Midbrain (tissue), 1 donor: ENCODE results near the gene EYA2.

Experiments
- DNase-seq: peaks from one replicate; lab custom pipeline; 2025; lab: John Stamatoyannopoulos, UW

The EYA2 gene

GRCh38 chr20:47141941-47142773 is 247.5 kb downstream of the EYA2 start:
- no peak for DNase-seq

GRCh38 chr20:47142774-47143170 is 248.1 kb downstream of the EYA2 start:
- DNase-seq: no peak

- no peak for DNase-seq
These were observed 249.0 kb downstream of the EYA2 start for GRCh38 chr20:47143657-47144056.

GRCh38 chr20:47144463-47144862 is 249.8 kb downstream of the EYA2 start:
- DNase-seq: no peak

GRCh38 chr20:47146686-47147085 is 252.0 kb downstream of the EYA2 start:
- no peak for DNase-seq

- DNase-seq: no peak
These were observed 253.4 kb downstream of the EYA2 start for GRCh38 chr20:47148059-47148458.

GRCh38 chr20:47149939-47150338 is 255.3 kb downstream of the EYA2 start:
- no peak for DNase-seq

- no peak for DNase-seq
These were observed 255.9 kb downstream of the EYA2 start for GRCh38 chr20:47150403-47151152.

- no peak for DNase-seq
These were observed 257.4 kb downstream of the EYA2 start for GRCh38 chr20:47152068-47152467.

- DNase-seq: no peak
These were observed 259.4 kb downstream of the EYA2 start for GRCh38 chr20:47154089-47154488.

GRCh38 chr20:47156301-47157137 is 261.9 kb downstream of the EYA2 start:
- no peak for DNase-seq

GRCh38 chr20:47159166-47159565 is 264.5 kb downstream of the EYA2 start:
- DNase-seq: no peak

GRCh38 chr20:47160240-47160639 is 265.6 kb downstream of the EYA2 start:
- no peak for DNase-seq

- DNase-seq: no peak
These were observed 266.3 kb downstream of the EYA2 start for GRCh38 chr20:47160992-47161391.

GRCh38 chr20:47161411-47161810 is 266.8 kb downstream of the EYA2 start:
- DNase-seq: no peak

GRCh38 chr20:47164140-47164539 is 269.5 kb downstream of the EYA2 start:
- no peak for DNase-seq

GRCh38 chr20:47165376-47165865 is 270.8 kb downstream of the EYA2 start:
- no peak for DNase-seq

GRCh38 chr20:47167846-47168245 is 273.2 kb downstream of the EYA2 start:
- no peak for DNase-seq

GRCh38 chr20:47172579-47172978 is 277.9 kb downstream of the EYA2 start:
- DNase-seq: no peak

GRCh38 chr20:47173596-47174216 is 279.1 kb downstream of the EYA2 start:
- no peak for DNase-seq

GRCh38 chr20:47174456-47175243 is 280.0 kb downstream of the EYA2 start:
- DNase-seq: no peak
